WTC11 (cell line): ENCODE results near the gene TPGS2. TPM values are rescaled to one million over a fixed set of nuclear protein-coding genes. Genes with fewer than 3 reads are reported as not detected.

Experiments
- ATAC-seq: fragments of 200-7000 bp; cut with Tn5 transposase; 2 replicates; pipeline ENCODE4 v1.10.0; 2021; ENCODE audit warnings: mild to moderate bottlenecking, moderate library complexity
- CTCF ChIA-PET: fragments of 300-600 bp; sonication (Branson Sonifier 250); formaldehyde crosslinking; loops from one replicate; lab custom pipeline; 2021; ENCODE audit warnings: antibody characterized with exemption; lab: Charles Lee
- POLR2A ChIA-PET: fragments of 350-600 bp; sonication (Branson Sonifier 250); formaldehyde crosslinking; loops from one replicate; lab custom pipeline; 2021; ENCODE audit warnings: antibody characterized with exemption; lab: Charles Lee
- DNase-seq: peaks from one replicate; pipeline ENCODE4 v3.0.0; 2021; ENCODE audit warnings: low spot score
- H3K27ac Mint-ChIP-seq: 2 replicates; pipeline ENCODE4 v1.8.0; 2021; ENCODE audit warnings: mixed read lengths
- H3K27me3 Mint-ChIP-seq: 2 replicates; pipeline ENCODE4 v1.8.0; 2021; ENCODE audit warnings: low read depth, mild to moderate bottlenecking, moderate library complexity, mixed read lengths
- H3K36me3 Mint-ChIP-seq: 2 replicates; pipeline ENCODE4 v1.8.0; 2021; ENCODE audit warnings: mixed read lengths
- H3K4me1 Mint-ChIP-seq: 2 replicates; pipeline ENCODE4 v1.8.0; 2022; ENCODE audit warnings: mixed read lengths
- H3K4me3 Mint-ChIP-seq: 2 replicates; pipeline ENCODE4 v1.8.0; 2021; ENCODE audit warnings: mild to moderate bottlenecking, moderate library complexity, mixed read lengths
- H3K9me3 Mint-ChIP-seq: 2 replicates; pipeline ENCODE4 v1.8.0; 2021; ENCODE audit warnings: mixed read lengths
- CBFB ChIP-seq: sonication (generic); formaldehyde crosslinking; IDR thresholded peaks from 2 replicates; pipeline ENCODE4 v1.8.1; 2022; ENCODE audit warnings: mild to moderate bottlenecking, low read depth, missing genetic modification reagents
- ELF4 ChIP-seq: sonication (generic); formaldehyde crosslinking; IDR thresholded peaks from 2 replicates; pipeline ENCODE4 v1.8.1; 2022; ENCODE audit warnings: low read depth, mild to moderate bottlenecking, moderate library complexity, missing genetic modification reagents
- HMGA2 ChIP-seq: fragments of 250-450 bp; sonication (Bioruptor Pico); IDR thresholded peaks from 2 replicates; pipeline ENCODE4 v1.4.0; 2021; ENCODE audit warnings: mild to moderate bottlenecking, moderate library complexity
- JAZF1 ChIP-seq: fragments of 250-450 bp; sonication (Bioruptor Pico); IDR thresholded peaks from 2 replicates; pipeline ENCODE4 v1.9.0; 2021; ENCODE audit warnings: moderate library complexity, mild to moderate bottlenecking, inconsistent platforms
- JUN ChIP-seq: sonication (generic); formaldehyde crosslinking; IDR thresholded peaks from 2 replicates; pipeline ENCODE4 v1.8.0; 2023; ENCODE audit warnings: mild to moderate bottlenecking, missing genetic modification reagents
- NFYB ChIP-seq: sonication (generic); formaldehyde crosslinking; conservative IDR thresholded peaks from 2 replicates; pipeline ENCODE4 v1.8.0; 2022; ENCODE audit warnings: low read depth, missing genetic modification reagents
- NR3C1 ChIP-seq: sonication (generic); formaldehyde crosslinking; conservative IDR thresholded peaks from 2 replicates; pipeline ENCODE4 v1.8.1; 2023; ENCODE audit warnings: low read depth, mild to moderate bottlenecking, missing genetic modification reagents
- TCF7 ChIP-seq: sonication (generic); formaldehyde crosslinking; IDR thresholded peaks from 2 replicates; pipeline ENCODE4 v1.8.0; 2022; ENCODE audit warnings: mild to moderate bottlenecking, low read depth, missing genetic modification reagents, moderate library complexity
- ZNF263 ChIP-seq: sonication (generic); formaldehyde crosslinking; IDR thresholded peaks from 2 replicates; pipeline ENCODE4 v1.8.1; 2022; ENCODE audit warnings: low read depth, mild to moderate bottlenecking, moderate library complexity, missing genetic modification reagents
- total RNA-seq: library from RNA; stranded (reverse); gene quantifications from 3 replicates; pipeline ENCODE4 v1.2.3, GENCODE V29; 2021
- TF ChIP-seq, protein P1 (sequence below): sonication (generic); formaldehyde crosslinking; conservative IDR thresholded peaks from 2 replicates; pipeline ENCODE4 v1.8.1; 2023; ENCODE audit warnings: mild to moderate bottlenecking, low read depth, missing genetic modification reagents, moderate library complexity
- TF ChIP-seq, protein P2 (sequence below): sonication (generic); formaldehyde crosslinking; IDR thresholded peaks from 2 replicates; pipeline ENCODE4 v1.8.1; 2023; ENCODE audit warnings: mild to moderate bottlenecking, missing genetic modification reagents
- TF ChIP-seq, protein P3 (sequence below): sonication (generic); formaldehyde crosslinking; IDR thresholded peaks from 2 replicates; pipeline ENCODE4 v1.8.1; 2023; ENCODE audit warnings: mild to moderate bottlenecking, missing genetic modification reagents, borderline replicate concordance
- TF ChIP-seq, protein P4 (sequence below): sonication (generic); formaldehyde crosslinking; IDR thresholded peaks from 2 replicates; pipeline ENCODE4 v1.8.0; 2022; ENCODE audit warnings: mild to moderate bottlenecking, missing genetic modification reagents
- TF ChIP-seq, protein P5 (sequence below): sonication (generic); formaldehyde crosslinking; IDR thresholded peaks from 2 replicates; pipeline ENCODE4 v1.8.0; 2022; ENCODE audit warnings: mild to moderate bottlenecking, missing genetic modification reagents
- TF ChIP-seq, protein P6 (sequence below): fragments of 250-450 bp; sonication (Bioruptor Pico); IDR thresholded peaks from 2 replicates; pipeline ENCODE4 v1.9.0; 2021; ENCODE audit warnings: mild to moderate bottlenecking
- TF ChIP-seq, protein P7 (sequence below): sonication (generic); formaldehyde crosslinking; IDR thresholded peaks from 2 replicates; pipeline ENCODE4 v1.8.0; 2022; ENCODE audit warnings: mild to moderate bottlenecking, missing genetic modification reagents
- TF ChIP-seq, protein P8 (sequence below): sonication (generic); formaldehyde crosslinking; conservative IDR thresholded peaks from 2 replicates; pipeline ENCODE4 v1.8.1; 2022; ENCODE audit warnings: mild to moderate bottlenecking, missing genetic modification reagents
- TF ChIP-seq, protein P9 (sequence below): sonication (generic); formaldehyde crosslinking; IDR thresholded peaks from 2 replicates; pipeline ENCODE4 v1.8.1; 2023; ENCODE audit warnings: mild to moderate bottlenecking, missing genetic modification reagents, moderate library complexity
- TF ChIP-seq, protein P10 (sequence below): sonication (generic); formaldehyde crosslinking; IDR thresholded peaks from 2 replicates; pipeline ENCODE4 v1.8.1; 2023; ENCODE audit warnings: mild to moderate bottlenecking, missing genetic modification reagents

The TPGS2 gene
- total RNA-seq, 1 experiment from 2014 or later, result 96.9 TPM

DNA sequence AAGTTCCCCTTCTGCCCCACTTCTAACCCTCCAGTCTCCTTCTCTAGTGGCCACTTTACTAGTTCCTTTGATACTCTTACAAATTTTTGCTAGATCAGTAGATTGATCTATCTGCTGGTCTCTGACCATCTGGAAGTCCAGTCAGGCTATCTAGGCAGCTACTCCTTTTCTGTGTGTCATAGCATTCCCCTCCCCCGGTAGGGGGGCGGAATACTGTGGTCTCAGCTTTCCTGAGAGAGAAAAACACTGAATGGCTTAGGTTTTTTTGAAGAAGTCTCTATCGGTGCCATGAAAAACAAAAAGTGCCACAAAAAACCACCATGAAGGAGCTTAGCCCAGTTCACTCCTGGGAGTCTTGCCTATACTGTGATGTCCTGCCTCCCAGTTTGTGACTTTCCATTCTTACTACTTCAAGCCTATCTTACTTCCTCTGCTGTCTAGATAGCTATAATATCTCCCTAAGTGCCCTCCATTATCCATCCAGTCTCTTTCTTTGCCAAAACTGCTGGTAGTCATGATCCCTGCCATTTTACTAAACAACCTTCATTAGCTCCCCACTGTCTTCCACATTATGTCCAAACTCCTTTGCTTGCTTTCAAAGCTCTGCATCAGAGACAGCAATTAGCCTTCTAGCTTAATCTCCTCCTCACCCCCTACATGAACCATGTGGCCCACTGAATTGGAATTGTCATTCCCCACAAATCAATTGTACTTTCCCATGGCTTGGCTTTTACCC lies 29.9 kb downstream of the TPGS2 start:
- Mint-ChIP-seq H3K9me3 (no peaks in the 10 kb centered on the region), H3K36me3 (peaks cover 49% of the 10 kb centered on the region), H3K27me3 (no peaks in the 10 kb centered on the region), H3K4me3 (no peak overlapping the region), H3K27ac (no peak overlapping the region), H3K4me1 (no peaks in the 10 kb centered on the region)
- no peak for ATAC-seq
- ChIA-PET CTCF (interaction anchor here (1.0 kb wide), 1 partner anchor 111 kb away, joined by 6 read pairs; no protein-coding TSS in a partner anchor), POLR2A (no interaction called here)
- TF ChIP-seq, protein P1, sequence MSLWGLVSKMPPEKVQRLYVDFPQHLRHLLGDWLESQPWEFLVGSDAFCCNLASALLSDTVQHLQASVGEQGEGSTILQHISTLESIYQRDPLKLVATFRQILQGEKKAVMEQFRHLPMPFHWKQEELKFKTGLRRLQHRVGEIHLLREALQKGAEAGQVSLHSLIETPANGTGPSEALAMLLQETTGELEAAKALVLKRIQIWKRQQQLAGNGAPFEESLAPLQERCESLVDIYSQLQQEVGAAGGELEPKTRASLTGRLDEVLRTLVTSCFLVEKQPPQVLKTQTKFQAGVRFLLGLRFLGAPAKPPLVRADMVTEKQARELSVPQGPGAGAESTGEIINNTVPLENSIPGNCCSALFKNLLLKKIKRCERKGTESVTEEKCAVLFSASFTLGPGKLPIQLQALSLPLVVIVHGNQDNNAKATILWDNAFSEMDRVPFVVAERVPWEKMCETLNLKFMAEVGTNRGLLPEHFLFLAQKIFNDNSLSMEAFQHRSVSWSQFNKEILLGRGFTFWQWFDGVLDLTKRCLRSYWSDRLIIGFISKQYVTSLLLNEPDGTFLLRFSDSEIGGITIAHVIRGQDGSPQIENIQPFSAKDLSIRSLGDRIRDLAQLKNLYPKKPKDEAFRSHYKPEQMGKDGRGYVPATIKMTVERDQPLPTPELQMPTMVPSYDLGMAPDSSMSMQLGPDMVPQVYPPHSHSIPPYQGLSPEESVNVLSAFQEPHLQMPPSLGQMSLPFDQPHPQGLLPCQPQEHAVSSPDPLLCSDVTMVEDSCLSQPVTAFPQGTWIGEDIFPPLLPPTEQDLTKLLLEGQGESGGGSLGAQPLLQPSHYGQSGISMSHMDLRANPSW (CRISPR knock-in tag), result no peak
- TF ChIP-seq, protein P2, sequence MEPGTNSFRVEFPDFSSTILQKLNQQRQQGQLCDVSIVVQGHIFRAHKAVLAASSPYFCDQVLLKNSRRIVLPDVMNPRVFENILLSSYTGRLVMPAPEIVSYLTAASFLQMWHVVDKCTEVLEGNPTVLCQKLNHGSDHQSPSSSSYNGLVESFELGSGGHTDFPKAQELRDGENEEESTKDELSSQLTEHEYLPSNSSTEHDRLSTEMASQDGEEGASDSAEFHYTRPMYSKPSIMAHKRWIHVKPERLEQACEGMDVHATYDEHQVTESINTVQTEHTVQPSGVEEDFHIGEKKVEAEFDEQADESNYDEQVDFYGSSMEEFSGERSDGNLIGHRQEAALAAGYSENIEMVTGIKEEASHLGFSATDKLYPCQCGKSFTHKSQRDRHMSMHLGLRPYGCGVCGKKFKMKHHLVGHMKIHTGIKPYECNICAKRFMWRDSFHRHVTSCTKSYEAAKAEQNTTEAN, result no peak
- TF ChIP-seq, protein P3, sequence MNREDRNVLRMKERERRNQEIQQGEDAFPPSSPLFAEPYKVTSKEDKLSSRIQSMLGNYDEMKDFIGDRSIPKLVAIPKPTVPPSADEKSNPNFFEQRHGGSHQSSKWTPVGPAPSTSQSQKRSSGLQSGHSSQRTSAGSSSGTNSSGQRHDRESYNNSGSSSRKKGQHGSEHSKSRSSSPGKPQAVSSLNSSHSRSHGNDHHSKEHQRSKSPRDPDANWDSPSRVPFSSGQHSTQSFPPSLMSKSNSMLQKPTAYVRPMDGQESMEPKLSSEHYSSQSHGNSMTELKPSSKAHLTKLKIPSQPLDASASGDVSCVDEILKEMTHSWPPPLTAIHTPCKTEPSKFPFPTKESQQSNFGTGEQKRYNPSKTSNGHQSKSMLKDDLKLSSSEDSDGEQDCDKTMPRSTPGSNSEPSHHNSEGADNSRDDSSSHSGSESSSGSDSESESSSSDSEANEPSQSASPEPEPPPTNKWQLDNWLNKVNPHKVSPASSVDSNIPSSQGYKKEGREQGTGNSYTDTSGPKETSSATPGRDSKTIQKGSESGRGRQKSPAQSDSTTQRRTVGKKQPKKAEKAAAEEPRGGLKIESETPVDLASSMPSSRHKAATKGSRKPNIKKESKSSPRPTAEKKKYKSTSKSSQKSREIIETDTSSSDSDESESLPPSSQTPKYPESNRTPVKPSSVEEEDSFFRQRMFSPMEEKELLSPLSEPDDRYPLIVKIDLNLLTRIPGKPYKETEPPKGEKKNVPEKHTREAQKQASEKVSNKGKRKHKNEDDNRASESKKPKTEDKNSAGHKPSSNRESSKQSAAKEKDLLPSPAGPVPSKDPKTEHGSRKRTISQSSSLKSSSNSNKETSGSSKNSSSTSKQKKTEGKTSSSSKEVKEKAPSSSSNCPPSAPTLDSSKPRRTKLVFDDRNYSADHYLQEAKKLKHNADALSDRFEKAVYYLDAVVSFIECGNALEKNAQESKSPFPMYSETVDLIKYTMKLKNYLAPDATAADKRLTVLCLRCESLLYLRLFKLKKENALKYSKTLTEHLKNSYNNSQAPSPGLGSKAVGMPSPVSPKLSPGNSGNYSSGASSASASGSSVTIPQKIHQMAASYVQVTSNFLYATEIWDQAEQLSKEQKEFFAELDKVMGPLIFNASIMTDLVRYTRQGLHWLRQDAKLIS (CRISPR knock-in tag), result no peak
- TF ChIP-seq TCF7 (CRISPR knock-in tag), result no peak
- TF ChIP-seq JUN, result no peak
- TF ChIP-seq ZNF263, result no peak
- TF ChIP-seq, protein P4, sequence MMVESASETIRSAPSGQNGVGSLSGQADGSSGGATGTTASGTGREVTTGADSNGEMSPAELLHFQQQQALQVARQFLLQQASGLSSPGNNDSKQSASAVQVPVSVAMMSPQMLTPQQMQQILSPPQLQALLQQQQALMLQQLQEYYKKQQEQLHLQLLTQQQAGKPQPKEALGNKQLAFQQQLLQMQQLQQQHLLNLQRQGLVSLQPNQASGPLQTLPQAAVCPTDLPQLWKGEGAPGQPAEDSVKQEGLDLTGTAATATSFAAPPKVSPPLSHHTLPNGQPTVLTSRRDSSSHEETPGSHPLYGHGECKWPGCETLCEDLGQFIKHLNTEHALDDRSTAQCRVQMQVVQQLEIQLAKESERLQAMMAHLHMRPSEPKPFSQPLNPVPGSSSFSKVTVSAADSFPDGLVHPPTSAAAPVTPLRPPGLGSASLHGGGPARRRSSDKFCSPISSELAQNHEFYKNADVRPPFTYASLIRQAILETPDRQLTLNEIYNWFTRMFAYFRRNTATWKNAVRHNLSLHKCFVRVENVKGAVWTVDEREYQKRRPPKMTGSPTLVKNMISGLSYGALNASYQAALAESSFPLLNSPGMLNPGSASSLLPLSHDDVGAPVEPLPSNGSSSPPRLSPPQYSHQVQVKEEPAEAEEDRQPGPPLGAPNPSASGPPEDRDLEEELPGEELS (CRISPR knock-in tag), result no peak
- TF ChIP-seq, protein P5, sequence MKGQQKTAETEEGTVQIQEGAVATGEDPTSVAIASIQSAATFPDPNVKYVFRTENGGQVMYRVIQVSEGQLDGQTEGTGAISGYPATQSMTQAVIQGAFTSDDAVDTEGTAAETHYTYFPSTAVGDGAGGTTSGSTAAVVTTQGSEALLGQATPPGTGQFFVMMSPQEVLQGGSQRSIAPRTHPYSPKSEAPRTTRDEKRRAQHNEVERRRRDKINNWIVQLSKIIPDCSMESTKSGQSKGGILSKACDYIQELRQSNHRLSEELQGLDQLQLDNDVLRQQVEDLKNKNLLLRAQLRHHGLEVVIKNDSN (CRISPR knock-in tag), result no peak
- TF ChIP-seq, protein P6, sequence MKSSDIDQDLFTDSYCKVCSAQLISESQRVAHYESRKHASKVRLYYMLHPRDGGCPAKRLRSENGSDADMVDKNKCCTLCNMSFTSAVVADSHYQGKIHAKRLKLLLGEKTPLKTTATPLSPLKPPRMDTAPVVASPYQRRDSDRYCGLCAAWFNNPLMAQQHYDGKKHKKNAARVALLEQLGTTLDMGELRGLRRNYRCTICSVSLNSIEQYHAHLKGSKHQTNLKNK (CRISPR knock-in tag), result no peak
- TF ChIP-seq, protein P7, sequence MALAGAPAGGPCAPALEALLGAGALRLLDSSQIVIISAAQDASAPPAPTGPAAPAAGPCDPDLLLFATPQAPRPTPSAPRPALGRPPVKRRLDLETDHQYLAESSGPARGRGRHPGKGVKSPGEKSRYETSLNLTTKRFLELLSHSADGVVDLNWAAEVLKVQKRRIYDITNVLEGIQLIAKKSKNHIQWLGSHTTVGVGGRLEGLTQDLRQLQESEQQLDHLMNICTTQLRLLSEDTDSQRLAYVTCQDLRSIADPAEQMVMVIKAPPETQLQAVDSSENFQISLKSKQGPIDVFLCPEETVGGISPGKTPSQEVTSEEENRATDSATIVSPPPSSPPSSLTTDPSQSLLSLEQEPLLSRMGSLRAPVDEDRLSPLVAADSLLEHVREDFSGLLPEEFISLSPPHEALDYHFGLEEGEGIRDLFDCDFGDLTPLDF, result no peak
- TF ChIP-seq NFYB (CRISPR knock-in tag), result no peak
- no peak for TF ChIP-seq JAZF1 (CRISPR knock-in tag)
- TF ChIP-seq NR3C1, result no peak
- TF ChIP-seq, protein P8, sequence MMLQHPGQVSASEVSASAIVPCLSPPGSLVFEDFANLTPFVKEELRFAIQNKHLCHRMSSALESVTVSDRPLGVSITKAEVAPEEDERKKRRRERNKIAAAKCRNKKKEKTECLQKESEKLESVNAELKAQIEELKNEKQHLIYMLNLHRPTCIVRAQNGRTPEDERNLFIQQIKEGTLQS, result no peak
- no peak for TF ChIP-seq CBFB
- TF ChIP-seq, protein P9, sequence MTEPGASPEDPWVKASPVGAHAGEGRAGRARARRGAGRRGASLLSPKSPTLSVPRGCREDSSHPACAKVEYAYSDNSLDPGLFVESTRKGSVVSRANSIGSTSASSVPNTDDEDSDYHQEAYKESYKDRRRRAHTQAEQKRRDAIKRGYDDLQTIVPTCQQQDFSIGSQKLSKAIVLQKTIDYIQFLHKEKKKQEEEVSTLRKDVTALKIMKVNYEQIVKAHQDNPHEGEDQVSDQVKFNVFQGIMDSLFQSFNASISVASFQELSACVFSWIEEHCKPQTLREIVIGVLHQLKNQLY (CRISPR knock-in tag), result no peak
- TF ChIP-seq, protein P10, sequence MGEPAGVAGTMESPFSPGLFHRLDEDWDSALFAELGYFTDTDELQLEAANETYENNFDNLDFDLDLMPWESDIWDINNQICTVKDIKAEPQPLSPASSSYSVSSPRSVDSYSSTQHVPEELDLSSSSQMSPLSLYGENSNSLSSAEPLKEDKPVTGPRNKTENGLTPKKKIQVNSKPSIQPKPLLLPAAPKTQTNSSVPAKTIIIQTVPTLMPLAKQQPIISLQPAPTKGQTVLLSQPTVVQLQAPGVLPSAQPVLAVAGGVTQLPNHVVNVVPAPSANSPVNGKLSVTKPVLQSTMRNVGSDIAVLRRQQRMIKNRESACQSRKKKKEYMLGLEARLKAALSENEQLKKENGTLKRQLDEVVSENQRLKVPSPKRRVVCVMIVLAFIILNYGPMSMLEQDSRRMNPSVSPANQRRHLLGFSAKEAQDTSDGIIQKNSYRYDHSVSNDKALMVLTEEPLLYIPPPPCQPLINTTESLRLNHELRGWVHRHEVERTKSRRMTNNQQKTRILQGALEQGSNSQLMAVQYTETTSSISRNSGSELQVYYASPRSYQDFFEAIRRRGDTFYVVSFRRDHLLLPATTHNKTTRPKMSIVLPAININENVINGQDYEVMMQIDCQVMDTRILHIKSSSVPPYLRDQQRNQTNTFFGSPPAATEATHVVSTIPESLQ, result no peak
- TF ChIP-seq ELF4 (CRISPR knock-in tag), result no peak
- no peak for TF ChIP-seq HMGA2 (CRISPR knock-in tag)
- no peak for DNase-seq
